K562 (cell line): Measurements from ENCODE around the gene DPP10. TPM values are rescaled to one million over a fixed set of nuclear protein-coding genes. Genes with fewer than 3 reads are reported as not detected.

Experiments
- ATAC-seq: fragments of 200-7000 bp; cut with Tn5 transposase; 3 replicates; pipeline ENCODE4 v1.9.1; 2020; ENCODE audit warnings: moderate library complexity
- BruUV-seq: library from RNA; stranded (reverse); fragments of 400-500 nt; replicated peaks from 2 replicates; lab custom pipeline; 2021; lab: Mats Ljungman, UMichigan
- CTCF ChIA-PET: fragments of 300-600 bp; formaldehyde crosslinking; extraction: SDS; loops from one replicate; lab custom pipeline; 2021; ENCODE audit warnings: low intra/inter-chr PET ratio; lab: Yijun Ruan, JAX
- POLR2A ChIA-PET: fragments of 300-600, 350-650 bp; sonication (Branson Sonifier 250); formaldehyde crosslinking; extraction: SDS; loops from one replicate; lab custom pipeline; 2021; ENCODE audit warnings: antibody characterized with exemption, inconsistent platforms; lab: Yijun Ruan, JAX
- DNase-seq, 4 experiments: peaks; one replicate each; pipeline versions ENCODE4 v3.0.0 to v3.0.0-alpha.2; 2011 to 2018; ENCODE audit warnings: low spot score in 3 of 4, mixed read lengths in 3 of 4; ENCODE audit errors: extremely low read depth in 1 of 4
- FAIRE-seq: peaks from 2 replicates; lab custom pipeline; 2011; peaks lifted over from hg19 to GRCh38; lab: Jason Lieb, UNC
- H2AFZ ChIP-seq: 2 replicates; pipeline ENCODE4 v1.6.0; 2011; ENCODE audit warnings: low read depth, low read length, control low read depth, inconsistent platforms
- H3K27ac ChIP-seq: fragments of 200-600 bp; 3 replicates; pipeline ENCODE4 v1.8.0; 2011; ENCODE audit warnings: low read depth, mild to moderate bottlenecking, control low read depth, inconsistent platforms, low read length, moderate library complexity, mixed read lengths; ENCODE audit errors: extremely low read depth
- H3K27me3 ChIP-seq, 2 experiments: fragments of 300-600 bp in 1 of 2; 2 replicates in 1 of 2; 3 replicates in 1 of 2; pipeline versions ENCODE4 v1.6.0 to v1.8.0; 2011; ENCODE audit warnings: inconsistent platforms in 2 of 2, low read length in 2 of 2, mild to moderate bottlenecking in 1 of 2, mixed read lengths in 1 of 2, moderate library complexity in 1 of 2; ENCODE audit not compliant: control insufficient read depth in 2 of 2, insufficient read depth in 2 of 2
- H3K36me3 ChIP-seq: fragments of 300-600 bp; 3 replicates; pipeline ENCODE4 v1.8.0; 2011; ENCODE audit warnings: mild to moderate bottlenecking, low read length, inconsistent platforms; ENCODE audit not compliant: control insufficient read depth, insufficient read depth
- H3K4me1 ChIP-seq, 2 experiments: fragments of 200-600 bp in 1 of 2; replicated peaks in 1 of 2; 2 replicates in 1 of 2; 3 replicates in 1 of 2; pipeline versions ENCODE4 v1.5.1 to v1.8.0; 2011; ENCODE audit warnings: inconsistent platforms in 2 of 2, low read length in 2 of 2, mild to moderate bottlenecking in 1 of 2, mixed read lengths in 1 of 2, moderate library complexity in 1 of 2; ENCODE audit not compliant: control insufficient read depth in 2 of 2, insufficient read depth in 2 of 2
- H3K4me2 ChIP-seq: 2 replicates; pipeline ENCODE4 v1.6.1; 2011; ENCODE audit warnings: low read length, control low read depth, inconsistent platforms, mixed read lengths; ENCODE audit not compliant: insufficient read depth
- H3K4me3 ChIP-seq: fragments of 200-600 bp; sonication (generic), shearing (Covaris generic); 2 replicates; pipeline ENCODE4 v1.5.1; 2016; ENCODE audit warnings: control low read depth, inconsistent platforms
- H3K79me2 ChIP-seq: fragments of 200-600 bp; 3 replicates; pipeline ENCODE4 v1.8.0; 2011; ENCODE audit warnings: low read length, inconsistent platforms; ENCODE audit not compliant: control insufficient read depth, insufficient read depth
- H3K9ac ChIP-seq, 2 experiments: 2 replicates each; pipeline versions ENCODE4 v1.6.0 to v1.6.1; 2011; ENCODE audit warnings: low read depth in 2 of 2, low read length in 2 of 2, control low read depth in 1 of 2, inconsistent platforms in 1 of 2, mild to moderate bottlenecking in 1 of 2, mixed read lengths in 1 of 2; ENCODE audit not compliant: insufficient read depth in 1 of 2
- H3K9me1 ChIP-seq: one replicate; pipeline ENCODE4 v1.6.0; 2011; ENCODE audit warnings: inconsistent platforms, mild to moderate bottlenecking, low read length, moderate library complexity; ENCODE audit not compliant: control insufficient read depth, insufficient read depth
- H3K9me3 ChIP-seq: replicated peaks from 2 replicates; pipeline ENCODE4 v1.5.1; 2011; ENCODE audit warnings: low read depth, low read length, inconsistent platforms; ENCODE audit not compliant: control insufficient read depth, insufficient read depth
- H4K20me1 ChIP-seq: replicated peaks from 2 replicates; pipeline ENCODE4 v1.6.1; 2011; ENCODE audit warnings: low read length, inconsistent platforms, mixed read lengths; ENCODE audit not compliant: control insufficient read depth, insufficient read depth
- ERF ChIP-seq: fragments of 450-650 bp; formaldehyde crosslinking; IDR thresholded peaks from 2 replicates; pipeline ENCODE4 v1.4.0; 2020; ENCODE audit warnings: mild to moderate bottlenecking, mixed read lengths
- KLF10 ChIP-seq: fragments of 250-450 bp; sonication (Bioruptor Pico); IDR thresholded peaks from 2 replicates; pipeline ENCODE4 v1.6.1; 2021; ENCODE audit warnings: matching md5 sums
- PHTF2 ChIP-seq: fragments of 250-450 bp; sonication (Bioruptor Pico); IDR thresholded peaks from 2 replicates; pipeline ENCODE4 v1.5.0; 2021; ENCODE audit warnings: mild to moderate bottlenecking
- POLR2H ChIP-seq: IDR thresholded peaks from 2 replicates; pipeline ENCODE4 v1.6.1; 2016; ENCODE audit warnings: missing genetic modification characterization, low read depth, mild to moderate bottlenecking, control low read depth, missing compliant biosample characterization, moderate library complexity
- ZNF282 ChIP-seq: sonication (generic); formaldehyde crosslinking; IDR thresholded peaks from 2 replicates; pipeline ENCODE4 v1.8.1; 2023; ENCODE audit warnings: missing genetic modification reagents
- WGBS: fragments of 100-300 bp; shearing (Covaris generic); methylation state at CpG from one replicate; pipeline ENCODE4 v1.1.6; 2016; ENCODE audit warnings: low coverage, mixed read lengths; ENCODE audit not compliant: insufficient coverage; ENCODE audit errors: missing lambda C conversion rate; 5-methylcytosine and 5-hydroxymethylcytosine counted together
- in situ Hi-C: fragments of 300-500 bp; cut with MboI; formaldehyde crosslinking; loops from 4 replicates; pipeline ENCODE4 v1.15.0; 2018; ENCODE audit warnings: inconsistent platforms, mixed read lengths
- intact Hi-C: fragments of 100-400 bp; cut with micrococcal nuclease; formaldehyde crosslinking; loops from 2 replicates; pipeline ENCODE4 v1.14.2; 2022
- polyA plus RNA-seq, 8 experiments: library from polyadenylated mRNA; depleted of rRNA in 4 of 8; stranded (reverse) in 5 of 8; unstranded in 3 of 8; fragments of >200 nt; fragmentation: Nextera tagmentation in 2 of 8; fragmentation: Illumina TruSeq in 1 of 8; extraction: Ambion mirVana in 2 of 8; extraction: Trizol in 1 of 8; gene quantifications; 2 replicates each; pipeline versions ENCODE4 v1.2.1 to v1.2.3, GENCODE V29; 2011 to 2014; ENCODE audit warnings: inconsistent platforms in 1 of 8, missing spikeins in 1 of 8
- total RNA-seq, 7 experiments: library from RNA; depleted of rRNA in 6 of 7; stranded (reverse); fragments of >200 nt in 6 of 7; fragmentation: Illumina TruSeq in 2 of 7; extraction: Trizol in 2 of 7; gene quantifications; 2 replicates each; pipeline versions ENCODE4 v1.2.1 to v1.2.3, GENCODE V29; 2011 to 2021; ENCODE audit warnings: low replicate concordance in 1 of 7
- TF ChIP-seq, protein P1 (sequence below), 3 experiments: fragments of 200-800 bp in 1 of 3; fragments of 250-450 bp in 1 of 3; fragments of 450-650 bp in 1 of 3; sonication (Bioruptor Pico) in 1 of 3; sonication (Bioruptor generic) in 1 of 3; formaldehyde crosslinking in 1 of 3; IDR thresholded peaks; 2 replicates each; pipeline versions ENCODE4 v1.6.1 to v1.8.0; 2016 to 2022; ENCODE audit warnings: mild to moderate bottlenecking in 2 of 3, missing genetic modification characterization in 2 of 3, missing compliant biosample characterization in 1 of 3, moderate library complexity in 1 of 3
- TF ChIP-seq, protein P2 (sequence below): sonication (generic); formaldehyde crosslinking; IDR thresholded peaks from 2 replicates; pipeline ENCODE4 v1.8.0; 2022; ENCODE audit warnings: mild to moderate bottlenecking, low read depth, missing genetic modification reagents
- TF ChIP-seq, protein P3 (sequence below), 2 experiments: fragments of 250-450 bp in 1 of 2; fragments of 450-650 bp in 1 of 2; sonication (Bioruptor Pico) in 1 of 2; IDR thresholded peaks; 2 replicates each; pipeline versions ENCODE4 v1.6.1 to v1.8.0; 2016 to 2021; ENCODE audit warnings: mild to moderate bottlenecking in 2 of 2, moderate library complexity in 2 of 2, missing compliant biosample characterization in 1 of 2, missing genetic modification characterization in 1 of 2
- TF ChIP-seq, protein P4 (sequence below): fragments of 200-800 bp; sonication (Bioruptor generic); IDR thresholded peaks from 2 replicates; pipeline ENCODE4 v1.6.1; 2016; ENCODE audit warnings: missing genetic modification characterization, missing compliant biosample characterization

DPP10 gene
- total and polyA plus RNA-seq, 9 of the 15 experiments (the other 6 are each of a cell fraction or from before 2014, with no cell fraction given) = not detected

DNA sequence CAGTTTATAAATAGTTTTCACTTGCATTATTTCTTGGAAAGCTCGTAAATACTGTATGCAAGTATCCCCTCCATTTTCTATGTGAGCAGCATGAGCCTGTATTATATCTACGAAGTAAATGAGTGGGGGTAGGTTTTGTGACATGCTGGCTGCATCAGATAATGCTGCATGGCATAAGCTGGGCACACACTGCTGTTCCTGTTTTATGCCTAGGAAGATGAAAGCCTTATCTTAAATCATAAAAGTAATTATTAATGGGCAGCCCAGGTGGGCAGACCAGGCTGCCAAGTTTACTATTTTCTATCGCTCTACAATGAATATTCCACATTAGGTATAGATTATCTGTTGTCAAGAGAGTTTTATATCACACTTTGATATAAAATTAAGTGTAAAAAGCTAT lies 854.6 kb downstream of the DPP10 start:
- no peaks in the 10 kb centered on the region for H3K4me1 ChIP-seq

More for the DNA sequence above, 854.6 kb downstream of the DPP10 start:
- H3K4me2 ChIP-seq = no peak overlapping the region
- H3K9me3 ChIP-seq = no peaks in the 10 kb centered on the region
- ChIA-PET POLR2A (interaction anchor here (0.6 kb wide), 1 partner anchor 134 kb away, joined by 3 read pairs; no protein-coding TSS in a partner anchor), CTCF (no interaction called here)
- TF ChIP-seq, protein P1, sequence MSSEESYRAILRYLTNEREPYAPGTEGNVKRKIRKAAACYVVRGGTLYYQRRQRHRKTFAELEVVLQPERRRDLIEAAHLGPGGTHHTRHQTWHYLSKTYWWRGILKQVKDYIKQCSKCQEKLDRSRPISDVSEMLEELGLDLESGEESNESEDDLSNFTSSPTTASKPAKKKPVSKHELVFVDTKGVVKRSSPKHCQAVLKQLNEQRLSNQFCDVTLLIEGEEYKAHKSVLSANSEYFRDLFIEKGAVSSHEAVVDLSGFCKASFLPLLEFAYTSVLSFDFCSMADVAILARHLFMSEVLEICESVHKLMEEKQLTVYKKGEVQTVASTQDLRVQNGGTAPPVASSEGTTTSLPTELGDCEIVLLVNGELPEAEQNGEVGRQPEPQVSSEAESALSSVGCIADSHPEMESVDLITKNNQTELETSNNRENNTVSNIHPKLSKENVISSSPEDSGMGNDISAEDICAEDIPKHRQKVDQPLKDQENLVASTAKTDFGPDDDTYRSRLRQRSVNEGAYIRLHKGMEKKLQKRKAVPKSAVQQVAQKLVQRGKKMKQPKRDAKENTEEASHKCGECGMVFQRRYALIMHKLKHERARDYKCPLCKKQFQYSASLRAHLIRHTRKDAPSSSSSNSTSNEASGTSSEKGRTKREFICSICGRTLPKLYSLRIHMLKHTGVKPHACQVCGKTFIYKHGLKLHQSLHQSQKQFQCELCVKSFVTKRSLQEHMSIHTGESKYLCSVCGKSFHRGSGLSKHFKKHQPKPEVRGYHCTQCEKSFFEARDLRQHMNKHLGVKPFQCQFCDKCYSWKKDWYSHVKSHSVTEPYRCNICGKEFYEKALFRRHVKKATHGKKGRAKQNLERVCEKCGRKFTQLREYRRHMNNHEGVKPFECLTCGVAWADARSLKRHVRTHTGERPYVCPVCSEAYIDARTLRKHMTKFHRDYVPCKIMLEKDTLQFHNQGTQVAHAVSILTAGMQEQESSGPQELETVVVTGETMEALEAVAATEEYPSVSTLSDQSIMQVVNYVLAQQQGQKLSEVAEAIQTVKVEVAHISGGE (CRISPR knock-in tag; IDR thresholded peaks at IDR 0.05) = no peak
- TF ChIP-seq PHTF2 (CRISPR knock-in tag) (no peak), ERF (CRISPR knock-in tag) (no peak), KLF10 (CRISPR knock-in tag) (no peak), POLR2H (no peak), ZNF282 (no peak)
- TF ChIP-seq, protein P2, sequence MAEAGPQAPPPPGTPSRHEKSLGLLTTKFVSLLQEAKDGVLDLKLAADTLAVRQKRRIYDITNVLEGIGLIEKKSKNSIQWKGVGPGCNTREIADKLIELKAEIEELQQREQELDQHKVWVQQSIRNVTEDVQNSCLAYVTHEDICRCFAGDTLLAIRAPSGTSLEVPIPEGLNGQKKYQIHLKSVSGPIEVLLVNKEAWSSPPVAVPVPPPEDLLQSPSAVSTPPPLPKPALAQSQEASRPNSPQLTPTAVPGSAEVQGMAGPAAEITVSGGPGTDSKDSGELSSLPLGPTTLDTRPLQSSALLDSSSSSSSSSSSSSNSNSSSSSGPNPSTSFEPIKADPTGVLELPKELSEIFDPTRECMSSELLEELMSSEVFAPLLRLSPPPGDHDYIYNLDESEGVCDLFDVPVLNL (CRISPR knock-in tag) = no peak
- TF ChIP-seq, protein P3, sequence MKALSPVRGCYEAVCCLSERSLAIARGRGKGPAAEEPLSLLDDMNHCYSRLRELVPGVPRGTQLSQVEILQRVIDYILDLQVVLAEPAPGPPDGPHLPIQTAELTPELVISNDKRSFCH (CRISPR knock-in tag; IDR thresholded peaks at IDR 0.05) = no peak
- TF ChIP-seq, protein P3 (tag; IDR thresholded peaks at IDR 0.05) = no peak
- TF ChIP-seq, protein P4, sequence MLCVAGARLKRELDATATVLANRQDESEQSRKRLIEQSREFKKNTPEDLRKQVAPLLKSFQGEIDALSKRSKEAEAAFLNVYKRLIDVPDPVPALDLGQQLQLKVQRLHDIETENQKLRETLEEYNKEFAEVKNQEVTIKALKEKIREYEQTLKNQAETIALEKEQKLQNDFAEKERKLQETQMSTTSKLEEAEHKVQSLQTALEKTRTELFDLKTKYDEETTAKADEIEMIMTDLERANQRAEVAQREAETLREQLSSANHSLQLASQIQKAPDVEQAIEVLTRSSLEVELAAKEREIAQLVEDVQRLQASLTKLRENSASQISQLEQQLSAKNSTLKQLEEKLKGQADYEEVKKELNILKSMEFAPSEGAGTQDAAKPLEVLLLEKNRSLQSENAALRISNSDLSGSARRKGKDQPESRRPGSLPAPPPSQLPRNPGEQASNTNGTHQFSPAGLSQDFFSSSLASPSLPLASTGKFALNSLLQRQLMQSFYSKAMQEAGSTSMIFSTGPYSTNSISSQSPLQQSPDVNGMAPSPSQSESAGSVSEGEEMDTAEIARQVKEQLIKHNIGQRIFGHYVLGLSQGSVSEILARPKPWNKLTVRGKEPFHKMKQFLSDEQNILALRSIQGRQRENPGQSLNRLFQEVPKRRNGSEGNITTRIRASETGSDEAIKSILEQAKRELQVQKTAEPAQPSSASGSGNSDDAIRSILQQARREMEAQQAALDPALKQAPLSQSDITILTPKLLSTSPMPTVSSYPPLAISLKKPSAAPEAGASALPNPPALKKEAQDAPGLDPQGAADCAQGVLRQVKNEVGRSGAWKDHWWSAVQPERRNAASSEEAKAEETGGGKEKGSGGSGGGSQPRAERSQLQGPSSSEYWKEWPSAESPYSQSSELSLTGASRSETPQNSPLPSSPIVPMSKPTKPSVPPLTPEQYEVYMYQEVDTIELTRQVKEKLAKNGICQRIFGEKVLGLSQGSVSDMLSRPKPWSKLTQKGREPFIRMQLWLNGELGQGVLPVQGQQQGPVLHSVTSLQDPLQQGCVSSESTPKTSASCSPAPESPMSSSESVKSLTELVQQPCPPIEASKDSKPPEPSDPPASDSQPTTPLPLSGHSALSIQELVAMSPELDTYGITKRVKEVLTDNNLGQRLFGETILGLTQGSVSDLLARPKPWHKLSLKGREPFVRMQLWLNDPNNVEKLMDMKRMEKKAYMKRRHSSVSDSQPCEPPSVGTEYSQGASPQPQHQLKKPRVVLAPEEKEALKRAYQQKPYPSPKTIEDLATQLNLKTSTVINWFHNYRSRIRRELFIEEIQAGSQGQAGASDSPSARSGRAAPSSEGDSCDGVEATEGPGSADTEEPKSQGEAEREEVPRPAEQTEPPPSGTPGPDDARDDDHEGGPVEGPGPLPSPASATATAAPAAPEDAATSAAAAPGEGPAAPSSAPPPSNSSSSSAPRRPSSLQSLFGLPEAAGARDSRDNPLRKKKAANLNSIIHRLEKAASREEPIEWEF (CRISPR knock-in tag) = no peak
- 0% methylated on average over 3 of the region's 3 CpGs for WGBS
- BruUV-seq = no TSS peak
- no peaks in the 10 kb centered on the region for H3K27me3 ChIP-seq
- DNase-seq (no peak), FAIRE-seq (no peak), ATAC-seq (no peak)
- no peaks in the 10 kb centered on the region for H3K36me3 ChIP-seq
- H3K9ac ChIP-seq = no peak overlapping the region
- in situ Hi-C loops = no loop called here
- H3K9me1 ChIP-seq = no peaks in the 10 kb centered on the region
- no peaks in the 10 kb centered on the region for H4K20me1 ChIP-seq
- H3K4me3 ChIP-seq = no peak overlapping the region
- intact Hi-C loops = no loop called here
- H3K79me2 ChIP-seq = no peaks in the 10 kb centered on the region
- H2AFZ ChIP-seq = no peak overlapping the region
- no peak overlapping the region for H3K27ac ChIP-seq
